Esophagus squamous epithelium (tissue), 4 donors: ENCODE measurements around the gene EPN2.

ENCODE experiments used
- CTCF ChIP-seq, 6 experiments: fragments of 450-650 bp in 4 of 6; fragments of 200-600 bp in 2 of 6; sonication (generic) in 2 of 6; IDR thresholded peaks; one replicate each; pipeline ENCODE4 v1.5.1; 2016 to 2019; ENCODE audit warnings: antibody characterized with exemption in 6 of 6, mild to moderate bottlenecking in 4 of 6, moderate library complexity in 4 of 6
- POLR2A ChIP-seq, 4 donors: fragments of 450-650 bp; IDR thresholded peaks; one replicate each; pipeline ENCODE4 v1.6.1; 2017; ENCODE audit warnings: antibody characterized with exemption in 4 of 4, mild to moderate bottlenecking in 4 of 4, moderate library complexity in 3 of 4

DNA sequence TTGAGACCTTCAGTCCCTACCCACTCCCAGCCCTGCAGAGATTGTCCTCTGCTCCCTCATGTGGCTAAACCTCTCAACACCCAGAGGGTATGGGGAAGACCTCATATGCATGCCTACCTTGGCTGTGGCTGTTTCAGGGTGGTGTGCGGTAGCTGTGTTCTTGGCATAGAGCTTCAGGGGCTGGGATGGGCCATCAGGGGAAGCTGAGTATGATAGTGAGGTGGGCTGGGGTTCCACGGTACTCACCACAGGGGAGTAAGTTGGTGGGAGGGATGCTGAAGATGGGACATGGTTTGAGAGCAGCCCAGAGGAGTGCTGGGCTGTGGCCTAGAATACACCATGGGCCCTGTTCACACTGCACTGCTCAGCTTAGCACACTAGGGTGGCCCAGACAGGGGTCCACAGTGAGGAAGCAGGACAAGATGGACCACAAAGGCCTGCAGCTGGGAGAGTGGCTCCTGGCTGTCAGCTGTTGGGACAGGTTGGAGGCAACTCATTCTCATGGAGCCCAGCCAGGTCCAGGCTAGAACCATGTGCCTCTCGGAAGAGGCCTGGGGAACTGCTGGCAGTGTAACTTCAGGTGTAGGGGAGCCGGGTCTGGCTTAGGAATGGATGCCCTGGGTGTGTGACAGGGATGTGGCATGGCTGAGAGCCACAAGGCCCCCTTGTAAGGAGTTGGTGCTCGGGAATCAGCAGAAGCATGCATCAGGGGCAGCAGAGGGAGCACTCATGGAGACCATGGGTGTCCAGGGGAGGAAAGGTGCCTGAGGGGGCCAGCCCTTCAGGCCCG, 146.7 kb downstream of the EPN2 start:
- TF ChIP-seq CTCF (IDR thresholded peaks at IDR 0.05), result no peak
- TF ChIP-seq POLR2A (IDR thresholded peaks at IDR 0.05), result no peak
